ENCODE data around the gene SULT2B1.
"Not testable (repeated sequence)": the region's sequence is repeated elsewhere in the genome, so short reads cannot be mapped to it uniquely, and the experiment has no call there.

SULT2B1 gene

DNA sequence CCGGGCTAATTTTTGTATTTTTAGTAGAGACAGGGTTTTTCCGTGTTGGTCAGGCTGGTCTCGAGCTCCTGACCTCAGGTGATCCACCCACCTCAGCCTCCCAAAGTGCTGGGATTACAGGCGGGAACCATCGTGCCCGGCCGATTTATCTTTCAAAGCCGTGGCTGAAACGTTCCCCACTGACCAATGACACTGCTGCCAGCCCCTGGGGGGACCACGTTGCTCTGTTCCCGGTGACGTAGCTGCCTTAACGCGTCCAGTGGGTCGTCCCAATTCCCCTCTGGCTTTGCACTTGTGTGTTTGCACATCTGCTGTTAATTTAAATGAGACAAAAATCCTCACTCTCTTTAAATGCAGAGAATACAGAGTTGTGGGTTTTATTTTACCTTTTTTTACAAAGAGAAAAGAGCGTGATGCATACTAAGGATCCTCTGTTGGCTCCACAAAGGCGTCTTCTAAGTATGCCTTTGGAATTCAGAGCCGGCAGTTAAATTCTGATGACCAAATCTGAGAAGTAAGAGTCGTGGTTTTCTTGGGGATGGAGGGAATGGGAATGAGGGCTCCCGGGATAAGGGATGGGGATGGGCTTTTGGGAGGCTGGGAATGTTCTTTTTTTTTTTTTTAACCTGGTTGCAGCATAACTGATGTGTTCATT lies 21.8 kb upstream of the SULT2B1 start:
- DNase-seq, result no peak

GRCh38 chr19:48530770-48531169 lies 21.2 kb upstream of the SULT2B1 start:
- no peak for DNase-seq

DNA sequence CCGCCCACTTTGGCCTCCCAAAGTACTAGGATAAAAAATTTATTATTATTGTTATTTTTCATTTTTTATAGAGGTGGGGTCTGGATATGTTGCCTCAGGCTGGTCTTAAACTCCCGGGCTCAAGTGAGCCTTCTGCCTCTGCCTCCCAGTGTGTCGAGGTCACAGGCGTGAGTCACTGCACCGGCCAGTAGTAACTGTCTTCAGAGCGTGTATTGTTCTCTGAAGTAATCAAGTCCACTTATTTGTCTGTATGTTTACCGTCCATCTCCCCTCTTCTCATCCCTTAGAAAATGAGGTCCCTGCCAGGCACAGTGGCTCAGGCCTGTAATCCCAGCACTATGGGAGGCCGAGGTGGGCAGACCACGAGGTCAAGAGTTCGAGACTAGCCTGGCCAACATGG lies 18.2 kb upstream of the SULT2B1 start:
- DNase-seq, result no peak

GRCh38 chr19:48537541-48537940 lies 14.4 kb upstream of the SULT2B1 start:
- no peak for DNase-seq

DNA sequence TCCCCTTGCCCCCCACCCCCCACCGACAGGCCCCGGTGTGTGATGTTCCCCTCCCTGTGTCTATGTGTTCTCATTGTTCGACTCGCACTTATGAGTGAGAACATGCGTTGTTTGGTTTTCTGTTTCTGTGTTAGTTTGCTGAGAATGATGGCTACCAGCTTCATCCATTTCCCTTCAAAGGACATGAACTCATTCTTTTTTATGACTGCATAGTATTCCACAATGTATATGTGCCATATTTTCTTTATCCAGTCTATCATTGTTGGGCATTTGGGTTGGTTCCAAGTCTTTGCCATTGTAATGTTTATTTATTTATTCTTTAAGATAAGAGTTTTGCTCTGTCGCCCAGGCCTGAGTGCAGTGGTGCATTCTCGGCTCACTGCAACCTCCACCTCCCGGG lies 13.9 kb upstream of the SULT2B1 start:
- not testable (repeated sequence) for DNase-seq

GRCh38 chr19:48539503-48540096 lies 12.4 kb upstream of the SULT2B1 start:
- DNase-seq, result peak; percentile 97

DNA sequence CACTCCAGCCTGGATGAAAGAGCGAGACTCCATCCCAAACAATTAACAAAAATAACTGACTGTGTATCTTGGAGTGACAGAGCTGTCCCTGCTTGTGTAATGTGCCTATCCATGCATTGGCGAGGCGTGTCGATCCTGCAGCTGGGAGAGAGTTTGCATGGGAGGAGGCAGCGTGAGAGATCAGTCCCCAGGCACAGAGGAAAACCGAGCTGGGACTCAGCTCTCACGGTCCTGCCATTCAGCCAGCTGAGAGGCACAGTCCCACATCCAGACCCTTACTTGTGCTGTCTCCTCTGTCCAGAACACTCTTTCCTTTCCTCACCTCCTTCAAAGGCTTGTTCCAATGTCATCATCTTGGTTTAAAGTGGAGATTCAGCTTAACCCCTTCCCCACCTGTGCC lies 11.9 kb upstream of the SULT2B1 start:
- DNase-seq, result no peak

DNA sequence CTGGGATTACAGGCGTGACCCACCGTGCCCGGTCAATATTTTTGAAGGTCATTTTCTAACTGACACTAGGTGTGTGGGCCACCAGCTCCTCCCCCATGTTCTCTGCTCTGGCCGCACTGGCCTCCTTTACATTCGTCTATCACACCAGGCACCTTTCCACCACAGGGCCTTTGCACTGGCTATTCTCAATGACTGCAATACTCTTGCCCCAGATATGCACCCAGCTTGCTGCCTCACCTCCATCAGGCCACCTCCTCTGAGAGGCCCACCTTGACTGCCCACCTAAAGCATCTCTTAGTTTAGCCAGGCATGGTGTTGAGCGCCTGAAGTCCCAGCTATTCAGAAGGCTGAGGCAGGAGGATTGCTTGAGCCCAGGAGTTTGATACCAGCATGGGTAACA lies 10.2 kb upstream of the SULT2B1 start:
- no peak for DNase-seq

GRCh38 chr19:48543121-48543710 lies 8.8 kb upstream of the SULT2B1 start:
- peak; percentile 79 for DNase-seq

DNA sequence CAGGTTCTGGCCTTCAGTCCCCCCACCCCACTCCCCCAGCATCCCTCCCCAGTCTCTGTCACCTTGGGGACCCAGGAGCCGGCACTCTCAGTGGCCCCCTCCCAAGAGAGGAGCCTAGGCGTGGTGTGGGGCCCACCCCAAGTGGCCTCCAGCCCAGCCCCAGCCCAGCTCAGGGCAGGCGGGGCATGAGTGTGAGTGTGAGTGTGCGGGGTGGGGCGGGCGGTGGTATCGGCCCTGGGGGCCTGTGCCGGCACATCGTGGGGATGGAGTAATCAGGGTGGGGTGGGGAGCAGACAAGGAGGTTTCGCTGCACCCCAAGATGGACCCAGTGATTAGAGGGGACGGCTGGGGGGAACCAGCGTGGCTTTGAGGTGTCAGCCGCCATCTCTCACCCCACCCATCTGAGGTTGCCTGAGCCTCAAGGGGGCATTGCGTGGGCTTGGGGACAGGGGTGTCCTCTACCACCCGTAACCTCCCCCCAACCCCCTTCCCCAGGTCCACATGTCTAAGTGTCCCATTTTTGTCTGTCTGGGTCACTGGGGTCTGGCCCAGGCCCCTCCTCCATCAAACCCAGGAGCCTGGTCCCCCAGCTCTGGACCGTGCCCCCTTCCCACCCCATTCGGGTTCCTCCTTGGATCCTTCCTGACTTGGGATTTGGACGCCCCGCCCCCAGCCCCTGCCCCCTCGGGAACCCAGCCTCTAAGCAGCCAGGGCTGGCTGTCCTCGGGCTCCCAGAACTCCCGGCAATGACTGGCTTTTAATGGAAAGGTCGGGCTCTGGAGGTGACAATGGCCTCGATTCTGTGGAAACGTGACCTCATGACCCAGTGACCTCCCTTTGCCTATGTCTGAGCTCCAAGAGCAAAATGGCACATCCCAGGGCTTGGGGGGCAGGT lies 6.9 kb upstream of the SULT2B1 start:
- DNase-seq, result no peak

- no peak for DNase-seq
Observed at GRCh38 chr19:48547722-48548121, 4.2 kb upstream of the SULT2B1 start.

DNA sequence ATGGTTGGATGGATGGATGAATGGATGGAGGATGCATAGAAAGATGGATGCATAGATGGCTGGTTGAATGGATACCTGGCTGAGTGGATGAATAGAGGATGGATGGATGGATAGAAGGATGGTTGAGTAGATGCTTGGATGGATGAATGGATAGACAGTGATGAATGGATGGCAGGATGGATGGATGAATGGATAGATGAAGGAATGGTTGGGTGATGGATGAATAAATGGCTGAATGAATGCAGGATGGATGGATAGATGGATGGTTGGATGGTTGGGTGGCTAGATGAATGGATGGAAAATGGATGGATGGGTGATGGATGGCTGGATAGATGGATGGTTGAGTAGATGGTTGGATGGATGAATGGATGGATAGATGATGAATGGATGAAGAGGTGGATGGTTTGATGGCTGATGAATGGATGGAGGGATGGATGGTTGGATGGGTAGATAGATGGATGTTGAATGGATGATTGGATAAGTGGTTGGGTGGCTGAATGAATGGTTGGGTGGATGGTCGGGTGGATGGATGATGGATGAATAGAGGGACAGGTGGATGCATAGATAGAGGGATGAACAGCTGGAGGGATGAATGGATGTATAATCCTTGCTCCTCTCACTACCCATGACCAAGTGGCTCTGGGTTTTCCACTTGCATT lies 3.6 kb upstream of the SULT2B1 start:
- DNase-seq, result no peak

DNA sequence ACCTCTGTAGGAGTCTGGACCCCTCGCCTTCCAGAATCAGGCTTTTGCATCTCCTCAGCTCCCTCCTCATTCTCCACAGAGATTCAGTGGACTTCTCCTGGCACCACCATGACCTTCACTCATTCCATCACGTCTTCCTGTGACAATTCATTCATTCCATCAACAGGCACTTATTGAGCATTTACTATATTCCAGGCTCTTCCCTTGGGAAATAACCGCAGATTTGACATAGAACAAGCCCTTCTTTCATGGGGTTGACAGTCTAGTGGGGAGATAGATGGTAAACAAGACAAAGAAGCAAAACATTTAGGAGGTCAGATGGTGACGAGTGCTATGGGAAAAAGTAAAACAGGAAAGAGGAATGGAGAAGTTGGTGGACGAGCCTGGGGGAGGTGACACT lies 2.6 kb upstream of the SULT2B1 start:
- DNase-seq, result no peak

DNA sequence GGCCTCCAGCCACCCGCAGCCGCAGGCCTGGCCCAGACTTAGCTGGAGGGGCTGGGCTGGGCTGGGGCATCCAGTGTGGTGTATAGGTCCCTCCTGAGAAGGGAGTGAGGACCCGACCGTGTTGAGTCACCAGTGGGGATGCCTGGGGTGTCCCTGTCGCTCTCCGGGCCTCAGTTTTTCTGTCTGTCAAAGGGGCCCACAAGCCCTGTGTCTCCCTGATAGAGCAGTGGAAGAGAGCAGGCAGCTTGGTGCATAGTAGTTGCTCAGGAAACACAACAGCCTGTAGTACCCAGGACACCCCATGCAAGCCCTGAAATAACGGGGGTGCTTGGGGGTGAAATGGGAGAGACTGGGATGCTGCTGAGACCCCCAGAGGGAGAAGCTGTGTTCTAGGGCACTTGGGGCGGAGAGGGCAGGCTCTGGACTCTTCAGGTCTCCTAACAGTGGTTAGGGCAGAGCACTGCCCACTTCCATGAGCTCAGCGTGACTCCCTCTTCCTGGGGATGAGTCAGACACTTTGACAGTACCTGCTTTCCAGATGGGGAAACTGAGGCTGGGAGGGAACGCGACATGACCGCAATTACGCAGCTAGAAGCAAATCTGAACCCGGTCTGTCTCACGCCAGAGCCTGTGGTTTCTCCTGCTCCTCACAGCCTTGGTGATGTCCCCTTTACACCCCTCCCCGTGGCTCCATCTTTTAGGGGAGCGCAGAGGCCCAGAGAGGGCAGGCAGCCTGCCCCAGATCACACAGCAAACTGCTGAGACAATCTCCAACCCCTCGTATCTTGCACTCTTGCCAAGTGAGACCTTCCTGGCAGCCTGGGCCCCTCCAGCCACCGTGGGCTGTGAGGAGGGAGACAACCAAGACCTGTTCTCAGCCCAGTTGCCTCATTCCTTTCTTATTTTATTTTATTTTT lies 692 bp downstream of the SULT2B1 start:
- DNase-seq, result no peak

- no peak for DNase-seq
Observed at GRCh38 chr19:48553676-48554384, 1.9 kb downstream of the SULT2B1 start.

- no peak for DNase-seq
Observed at GRCh38 chr19:48554385-48555091, 2.6 kb downstream of the SULT2B1 start.

GRCh38 chr19:48556163-48556562 lies 4.2 kb downstream of the SULT2B1 start:
- DNase-seq, result no peak

GRCh38 chr19:48556825-48557224 lies 4.9 kb downstream of the SULT2B1 start:
- DNase-seq, result no peak

DNA sequence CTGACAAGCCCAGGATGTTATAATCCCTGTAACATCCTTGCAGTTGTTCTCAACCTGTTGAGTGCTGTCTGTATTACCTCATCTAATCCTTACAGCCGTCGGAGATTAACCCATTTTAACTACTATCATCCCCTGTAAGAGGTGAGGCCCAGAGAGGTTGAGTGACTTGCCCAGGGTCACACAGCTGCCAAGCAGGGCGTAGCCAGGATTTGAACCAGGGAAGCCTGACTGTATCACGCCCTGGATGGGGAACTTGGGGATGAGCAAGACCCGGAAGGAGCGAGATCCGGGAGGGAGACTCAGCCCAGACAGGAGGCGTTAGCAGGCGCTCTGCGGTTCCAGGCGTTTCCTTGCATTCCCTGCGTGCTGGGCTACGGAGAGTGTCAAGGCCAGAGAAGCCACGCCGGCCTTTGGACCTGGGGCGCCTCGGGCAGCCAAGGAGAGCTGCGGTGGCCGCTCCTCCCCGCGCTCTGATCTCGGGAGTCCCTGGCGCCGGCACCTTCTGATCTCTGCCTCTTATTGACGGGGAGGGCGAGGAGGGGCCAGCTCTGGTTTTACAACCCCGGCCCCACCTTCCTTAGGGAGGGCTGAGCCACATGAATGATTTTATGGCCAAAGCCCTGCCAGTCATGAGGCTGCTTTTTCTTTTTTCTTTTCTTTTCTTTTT lies 6.2 kb downstream of the SULT2B1 start:
- DNase-seq, result no peak

DNA sequence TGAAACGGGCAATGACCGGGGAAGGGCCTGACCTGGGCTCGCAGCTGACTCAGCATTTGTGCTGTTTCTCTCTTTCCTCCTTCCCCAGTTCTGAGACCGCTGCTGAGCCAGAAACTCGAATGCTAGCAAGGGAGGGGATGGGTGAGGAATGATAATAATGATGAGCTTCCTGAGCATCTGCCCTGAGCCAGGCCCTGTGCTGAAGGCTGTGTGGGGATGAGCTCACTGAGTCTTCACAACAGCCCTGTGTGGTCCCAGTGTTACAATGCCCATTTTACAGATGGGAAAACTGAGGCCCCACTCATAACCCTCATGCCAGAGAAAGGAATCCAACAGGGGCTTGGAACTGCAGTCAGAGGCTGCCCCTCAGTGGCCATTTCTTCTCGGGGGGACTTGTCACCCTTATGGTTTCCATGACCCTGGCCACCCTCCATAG lies 8.1 kb downstream of the SULT2B1 start:
- DNase-seq, result no peak
